ENCODE data around the gene CEP350. TPM values are rescaled to one million over a fixed set of nuclear protein-coding genes. Genes with fewer than 3 reads are reported as not detected.
A peak's percentile ranks its signal among the peaks of the same experiment; 100 is the strongest.

CEP350 gene
- total and polyA plus RNA-seq, 12 donors = 4.1 to 71.4 (median 42.4) TPM

- Histone ChIP-seq H3K4me1 (replicated peaks in 1 of 2) (peaks cover 13 to 37% of the 10 kb centered on the region in 2 donors), H3K27ac (peak overlapping the region in 1 of 5 donors; percentile 25), H3K9me3 (replicated peaks in 1 of 3) (no peaks in the 10 kb centered on the region), H3K36me3 (replicated peaks in 1 of 2) (no peaks in the 10 kb centered on the region), H3K27me3 (no peaks in the 10 kb centered on the region), H3K4me3 (no peak overlapping the region)
- 89 to 93% (median 91%) methylated on average over 2 of the region's 2 CpGs for WGBS, 4 donors
- TF ChIP-seq CTCF (IDR thresholded peaks at IDR 0.05) = no peak
- no peak for TF ChIP-seq POLR2A (IDR thresholded peaks at IDR 0.05)
- intact Hi-C loops (cut with DNase I) = no loop called here
- no peak for DNase-seq
Observed at GRCh38 chr1:180156631-180157091, 202.1 kb downstream of the CEP350 start.

- no peaks in the 10 kb centered on the region for H3K27me3 ChIP-seq
- no peak overlapping the region for H3K4me3 ChIP-seq
- H3K27ac ChIP-seq = peak overlapping the region in 2 of 5 donors; percentile 25 to 30
- TF ChIP-seq CTCF (IDR thresholded peaks at IDR 0.05) (no peak), POLR2A (IDR thresholded peaks at IDR 0.05) (no peak)
- 69 to 81% (median 79%) methylated on average over 4 of the region's 4 CpGs for WGBS, 4 donors
- DNase-seq = no peak
- no peaks in the 10 kb centered on the region for H3K36me3 ChIP-seq (replicated peaks in 1 of 2)
- intact Hi-C loops (cut with DNase I) = no loop called here
- peaks cover 13 to 37% of the 10 kb centered on the region in 2 donors for H3K4me1 ChIP-seq (replicated peaks in 1 of 2)
- H3K9me3 ChIP-seq (replicated peaks in 1 of 3) = no peaks in the 10 kb centered on the region
Observed at GRCh38 chr1:180157108-180157507, 202.5 kb downstream of the CEP350 start.

GRCh38 chr1:180157576-180158057 lies 203.0 kb downstream of the CEP350 start:
- Histone ChIP-seq H3K27ac (peak overlapping the region in 2 of 5 donors; percentile 25 to 30), H3K27me3 (no peaks in the 10 kb centered on the region), H3K36me3 (replicated peaks in 1 of 2) (no peaks in the 10 kb centered on the region), H3K4me1 (replicated peaks in 1 of 2) (peaks cover 13 to 41% of the 10 kb centered on the region in 2 donors), H3K4me3 (no peak overlapping the region), H3K9me3 (replicated peaks in 1 of 3) (no peaks in the 10 kb centered on the region)
- DNase-seq = peak in 2 of 7 donors; percentile 36 to 49
- WGBS, 4 donors = 77 to 87% (median 85%) methylated on average over 3 of the region's 3 CpGs
- no peak for TF ChIP-seq CTCF (IDR thresholded peaks at IDR 0.05)
- TF ChIP-seq POLR2A (IDR thresholded peaks at IDR 0.05) = no peak
- intact Hi-C loops (cut with DNase I) = no loop called here

GRCh38 chr1:180158149-180159147 lies 203.8 kb downstream of the CEP350 start:
- H3K4me1 ChIP-seq (replicated peaks in 1 of 2) = peaks cover 13 to 45% of the 10 kb centered on the region in 2 donors
- H3K27ac ChIP-seq = peak overlapping the region in 1 of 5 donors; percentile 30
- 84 to 90% (median 85%) methylated on average over 9 to 16 of the region's 16 CpGs for WGBS, 4 donors

More at GRCh38 chr1:180158149-180159147, 203.8 kb downstream of the CEP350 start:
- TF ChIP-seq CTCF (IDR thresholded peaks at IDR 0.05) = no peak
- TF ChIP-seq POLR2A (IDR thresholded peaks at IDR 0.05) = no peak
- H3K9me3 ChIP-seq (replicated peaks in 1 of 3) = no peaks in the 10 kb centered on the region
- DNase-seq = no peak
- H3K27me3 ChIP-seq = no peaks in the 10 kb centered on the region
- H3K36me3 ChIP-seq (replicated peaks in 1 of 2) = no peaks in the 10 kb centered on the region
- intact Hi-C loops (cut with DNase I) = no loop called here
- H3K4me3 ChIP-seq = no peak overlapping the region

Data from adrenal gland (tissue), 12 donors.